ENCODE measurements around the gene ACTL7B.
"Not testable (repeated sequence)": the region's sequence is repeated elsewhere in the genome, so short reads cannot be mapped to it uniquely, and the experiment has no call there.

DNA sequence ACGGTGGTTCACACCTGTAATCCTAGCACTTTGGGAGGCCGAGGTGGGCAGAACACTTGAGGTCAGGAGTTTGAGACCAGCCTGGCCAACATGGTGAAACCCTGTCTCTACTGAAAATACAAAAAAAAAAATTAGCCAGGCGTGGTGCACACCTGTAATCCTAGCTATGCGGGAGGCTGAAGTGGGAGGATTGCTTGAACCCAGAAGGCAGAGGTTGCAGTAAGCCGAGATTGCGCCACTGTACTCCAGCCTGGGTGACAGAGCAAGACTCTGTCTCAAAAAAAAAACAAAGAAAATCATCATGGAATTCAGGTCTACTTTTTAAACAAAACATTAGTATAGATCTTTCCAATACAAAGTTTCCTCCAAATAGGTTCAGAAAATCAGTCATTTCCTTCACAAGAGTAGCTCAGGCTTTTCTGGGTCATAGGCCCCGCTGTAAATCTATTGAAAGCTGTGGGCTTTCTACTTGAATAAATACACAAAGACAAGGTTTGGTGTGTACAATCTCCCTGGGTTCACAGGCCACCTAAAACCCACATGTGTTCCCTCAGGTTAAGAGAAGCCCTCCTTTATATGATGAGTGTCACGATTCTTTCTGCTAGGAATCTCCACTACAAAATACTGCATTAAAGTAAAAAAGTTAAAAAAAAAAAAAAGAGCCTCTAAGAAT, 43.4 kb upstream of the ACTL7B start:
- TF ChIP-seq, protein P1, sequence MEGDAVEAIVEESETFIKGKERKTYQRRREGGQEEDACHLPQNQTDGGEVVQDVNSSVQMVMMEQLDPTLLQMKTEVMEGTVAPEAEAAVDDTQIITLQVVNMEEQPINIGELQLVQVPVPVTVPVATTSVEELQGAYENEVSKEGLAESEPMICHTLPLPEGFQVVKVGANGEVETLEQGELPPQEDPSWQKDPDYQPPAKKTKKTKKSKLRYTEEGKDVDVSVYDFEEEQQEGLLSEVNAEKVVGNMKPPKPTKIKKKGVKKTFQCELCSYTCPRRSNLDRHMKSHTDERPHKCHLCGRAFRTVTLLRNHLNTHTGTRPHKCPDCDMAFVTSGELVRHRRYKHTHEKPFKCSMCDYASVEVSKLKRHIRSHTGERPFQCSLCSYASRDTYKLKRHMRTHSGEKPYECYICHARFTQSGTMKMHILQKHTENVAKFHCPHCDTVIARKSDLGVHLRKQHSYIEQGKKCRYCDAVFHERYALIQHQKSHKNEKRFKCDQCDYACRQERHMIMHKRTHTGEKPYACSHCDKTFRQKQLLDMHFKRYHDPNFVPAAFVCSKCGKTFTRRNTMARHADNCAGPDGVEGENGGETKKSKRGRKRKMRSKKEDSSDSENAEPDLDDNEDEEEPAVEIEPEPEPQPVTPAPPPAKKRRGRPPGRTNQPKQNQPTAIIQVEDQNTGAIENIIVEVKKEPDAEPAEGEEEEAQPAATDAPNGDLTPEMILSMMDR (tag by site-specific recombination; IDR thresholded peaks at IDR 0.05): not testable (repeated sequence)
- TF ChIP-seq, protein P2, sequence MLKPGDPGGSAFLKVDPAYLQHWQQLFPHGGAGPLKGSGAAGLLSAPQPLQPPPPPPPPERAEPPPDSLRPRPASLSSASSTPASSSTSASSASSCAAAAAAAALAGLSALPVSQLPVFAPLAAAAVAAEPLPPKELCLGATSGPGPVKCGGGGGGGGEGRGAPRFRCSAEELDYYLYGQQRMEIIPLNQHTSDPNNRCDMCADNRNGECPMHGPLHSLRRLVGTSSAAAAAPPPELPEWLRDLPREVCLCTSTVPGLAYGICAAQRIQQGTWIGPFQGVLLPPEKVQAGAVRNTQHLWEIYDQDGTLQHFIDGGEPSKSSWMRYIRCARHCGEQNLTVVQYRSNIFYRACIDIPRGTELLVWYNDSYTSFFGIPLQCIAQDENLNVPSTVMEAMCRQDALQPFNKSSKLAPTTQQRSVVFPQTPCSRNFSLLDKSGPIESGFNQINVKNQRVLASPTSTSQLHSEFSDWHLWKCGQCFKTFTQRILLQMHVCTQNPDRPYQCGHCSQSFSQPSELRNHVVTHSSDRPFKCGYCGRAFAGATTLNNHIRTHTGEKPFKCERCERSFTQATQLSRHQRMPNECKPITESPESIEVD (tag by site-specific recombination; IDR thresholded peaks at IDR 0.05): not testable (repeated sequence)
- TF ChIP-seq ZNF184, WT1, ZSCAN30, ZNF146 (tag by site-specific recombination; IDR thresholded peaks at IDR 0.05): not testable (repeated sequence)
- TF ChIP-seq, protein P3, sequence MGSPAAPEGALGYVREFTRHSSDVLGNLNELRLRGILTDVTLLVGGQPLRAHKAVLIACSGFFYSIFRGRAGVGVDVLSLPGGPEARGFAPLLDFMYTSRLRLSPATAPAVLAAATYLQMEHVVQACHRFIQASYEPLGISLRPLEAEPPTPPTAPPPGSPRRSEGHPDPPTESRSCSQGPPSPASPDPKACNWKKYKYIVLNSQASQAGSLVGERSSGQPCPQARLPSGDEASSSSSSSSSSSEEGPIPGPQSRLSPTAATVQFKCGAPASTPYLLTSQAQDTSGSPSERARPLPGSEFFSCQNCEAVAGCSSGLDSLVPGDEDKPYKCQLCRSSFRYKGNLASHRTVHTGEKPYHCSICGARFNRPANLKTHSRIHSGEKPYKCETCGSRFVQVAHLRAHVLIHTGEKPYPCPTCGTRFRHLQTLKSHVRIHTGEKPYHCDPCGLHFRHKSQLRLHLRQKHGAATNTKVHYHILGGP (tag by site-specific recombination; IDR thresholded peaks at IDR 0.05): not testable (repeated sequence)
- TF ChIP-seq, protein P4, sequence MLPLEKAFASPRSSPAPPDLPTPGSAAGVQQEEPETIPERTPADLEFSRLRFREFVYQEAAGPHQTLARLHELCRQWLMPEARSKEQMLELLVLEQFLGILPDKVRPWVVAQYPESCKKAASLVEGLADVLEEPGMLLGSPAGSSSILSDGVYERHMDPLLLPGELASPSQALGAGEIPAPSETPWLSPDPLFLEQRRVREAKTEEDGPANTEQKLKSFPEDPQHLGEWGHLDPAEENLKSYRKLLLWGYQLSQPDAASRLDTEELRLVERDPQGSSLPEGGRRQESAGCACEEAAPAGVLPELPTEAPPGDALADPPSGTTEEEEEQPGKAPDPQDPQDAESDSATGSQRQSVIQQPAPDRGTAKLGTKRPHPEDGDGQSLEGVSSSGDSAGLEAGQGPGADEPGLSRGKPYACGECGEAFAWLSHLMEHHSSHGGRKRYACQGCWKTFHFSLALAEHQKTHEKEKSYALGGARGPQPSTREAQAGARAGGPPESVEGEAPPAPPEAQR (tag by site-specific recombination; IDR thresholded peaks at IDR 0.05): not testable (repeated sequence)
- TF ChIP-seq, protein P5, sequence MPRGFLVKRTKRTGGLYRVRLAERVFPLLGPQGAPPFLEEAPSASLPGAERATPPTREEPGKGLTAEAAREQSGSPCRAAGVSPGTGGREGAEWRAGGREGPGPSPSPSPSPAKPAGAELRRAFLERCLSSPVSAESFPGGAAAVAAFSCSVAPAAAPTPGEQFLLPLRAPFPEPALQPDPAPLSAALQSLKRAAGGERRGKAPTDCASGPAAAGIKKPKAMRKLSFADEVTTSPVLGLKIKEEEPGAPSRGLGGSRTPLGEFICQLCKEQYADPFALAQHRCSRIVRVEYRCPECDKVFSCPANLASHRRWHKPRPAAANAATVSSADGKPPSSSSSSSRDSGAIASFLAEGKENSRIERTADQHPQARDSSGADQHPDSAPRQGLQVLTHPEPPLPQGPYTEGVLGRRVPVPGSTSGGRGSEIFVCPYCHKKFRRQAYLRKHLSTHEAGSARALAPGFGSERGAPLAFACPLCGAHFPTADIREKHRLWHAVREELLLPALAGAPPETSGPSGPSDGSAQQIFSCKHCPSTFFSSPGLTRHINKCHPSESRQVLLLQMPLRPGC (tag by site-specific recombination; IDR thresholded peaks at IDR 0.05): not testable (repeated sequence)
- TF ChIP-seq, protein P6, sequence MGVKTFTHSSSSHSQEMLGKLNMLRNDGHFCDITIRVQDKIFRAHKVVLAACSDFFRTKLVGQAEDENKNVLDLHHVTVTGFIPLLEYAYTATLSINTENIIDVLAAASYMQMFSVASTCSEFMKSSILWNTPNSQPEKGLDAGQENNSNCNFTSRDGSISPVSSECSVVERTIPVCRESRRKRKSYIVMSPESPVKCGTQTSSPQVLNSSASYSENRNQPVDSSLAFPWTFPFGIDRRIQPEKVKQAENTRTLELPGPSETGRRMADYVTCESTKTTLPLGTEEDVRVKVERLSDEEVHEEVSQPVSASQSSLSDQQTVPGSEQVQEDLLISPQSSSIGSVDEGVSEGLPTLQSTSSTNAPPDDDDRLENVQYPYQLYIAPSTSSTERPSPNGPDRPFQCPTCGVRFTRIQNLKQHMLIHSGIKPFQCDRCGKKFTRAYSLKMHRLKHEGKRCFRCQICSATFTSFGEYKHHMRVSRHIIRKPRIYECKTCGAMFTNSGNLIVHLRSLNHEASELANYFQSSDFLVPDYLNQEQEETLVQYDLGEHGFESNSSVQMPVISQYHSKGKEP (tag by site-specific recombination; IDR thresholded peaks at IDR 0.05): not testable (repeated sequence)
